HepG2 (cell line): Measurements from ENCODE around the gene HES6. TPM values are rescaled to one million over a fixed set of nuclear protein-coding genes. Genes with fewer than 3 reads are reported as not detected.

Experiments used
- ATAC-seq: fragments of 200-7000 bp; cut with Tn5 transposase; 3 replicates; pipeline ENCODE4 v1.9.1; 2020; ENCODE audit warnings: mild to moderate bottlenecking, moderate library complexity
- BruUV-seq: library from RNA; stranded (reverse); fragments of 400-500 nt; replicated peaks from 2 replicates; lab custom pipeline; 2021; lab: Mats Ljungman, UMichigan
- CTCF ChIA-PET: fragments of 300-600 bp; formaldehyde crosslinking; extraction: SDS; loops from one replicate; lab custom pipeline; 2021; ENCODE audit warnings: low total read pairs, inconsistent platforms, low intra/inter-chr PET ratio; lab: Yijun Ruan, JAX
- POLR2A ChIA-PET: fragments of 350-600 bp; sonication (Branson Sonifier 250); formaldehyde crosslinking; loops from one replicate; lab custom pipeline; 2020; ENCODE audit warnings: antibody characterized with exemption, inconsistent platforms; lab: Yijun Ruan, JAX
- DNase-seq: peaks from one replicate; pipeline ENCODE4 v3.0.0-alpha.2; 2015; ENCODE audit warnings: low spot score
- FAIRE-seq: peaks from 3 replicates; lab custom pipeline; 2011; peaks lifted over from hg19 to GRCh38; lab: Jason Lieb, UNC
- H2AFZ ChIP-seq: one replicate; pipeline ENCODE4 v1.6.1; 2011; ENCODE audit warnings: low read length, inconsistent platforms
- H3K27ac ChIP-seq: fragments of 300-600 bp; 3 replicates; pipeline ENCODE4 v1.8.0; 2011; ENCODE audit warnings: mixed run types, mild to moderate bottlenecking, mixed read lengths, low read length, inconsistent platforms; ENCODE audit not compliant: insufficient read depth; ENCODE audit errors: extremely low read length
- H3K27me3 ChIP-seq, 2 experiments: fragments of 200-600 bp in 1 of 2; 2 replicates in 1 of 2; 3 replicates in 1 of 2; pipeline versions ENCODE4 v1.6.0 to v1.8.0; 2011; ENCODE audit warnings: low read length in 2 of 2, mild to moderate bottlenecking in 2 of 2, moderate library complexity in 2 of 2, inconsistent platforms in 1 of 2; ENCODE audit not compliant: insufficient read depth in 2 of 2, control insufficient read depth in 1 of 2
- H3K36me3 ChIP-seq, 2 experiments: fragments of 200-600 bp in 1 of 2; replicated peaks in 1 of 2; 2 replicates in 1 of 2; 3 replicates in 1 of 2; pipeline versions ENCODE4 v1.5.1 to v1.8.0; 2011; ENCODE audit warnings: low read length in 2 of 2, inconsistent platforms in 1 of 2; ENCODE audit not compliant: insufficient read depth in 2 of 2, control insufficient read depth in 1 of 2
- H3K4me1 ChIP-seq: 2 replicates; pipeline ENCODE4 v1.5.1; 2012; ENCODE audit warnings: low read length, inconsistent platforms; ENCODE audit not compliant: insufficient read depth
- H3K4me2 ChIP-seq: 2 replicates; pipeline ENCODE4 v1.6.0; 2011; ENCODE audit warnings: low read depth, low read length, inconsistent platforms
- H3K4me3 ChIP-seq, 3 experiments: fragments of 200-600 bp in 1 of 3; sonication (generic), shearing (Covaris generic) in 1 of 3; replicated peaks in 1 of 3; 2 replicates each; pipeline ENCODE4 v1.5.1; 2011 to 2016; ENCODE audit warnings: low read length in 3 of 3, inconsistent platforms in 2 of 3, low read depth in 2 of 3, mild to moderate bottlenecking in 2 of 3, control low read depth in 1 of 3, mixed read lengths in 1 of 3; ENCODE audit not compliant: insufficient read depth in 1 of 3
- H3K79me2 ChIP-seq: one replicate; pipeline ENCODE4 v1.6.1; 2011; ENCODE audit warnings: low read length, inconsistent platforms; ENCODE audit not compliant: insufficient read depth
- H3K9ac ChIP-seq: 2 replicates; pipeline ENCODE4 v1.6.0; 2011; ENCODE audit warnings: mild to moderate bottlenecking, low read depth, low read length, inconsistent platforms; ENCODE audit not compliant: insufficient read depth
- H3K9me3 ChIP-seq: 2 replicates; pipeline ENCODE4 v1.5.1; 2012; ENCODE audit warnings: mild to moderate bottlenecking, low read length
- H4K20me1 ChIP-seq: 2 replicates; pipeline ENCODE4 v1.6.0; 2011; ENCODE audit warnings: inconsistent platforms, mild to moderate bottlenecking, low read length, moderate library complexity; ENCODE audit not compliant: insufficient read depth
- CENPT ChIP-seq: sonication (generic); formaldehyde crosslinking; IDR thresholded peaks from 2 replicates; pipeline ENCODE4 v1.8.0; 2022; ENCODE audit warnings: low read depth, mild to moderate bottlenecking, moderate library complexity, missing genetic modification reagents
- HES4 ChIP-seq: sonication (generic); formaldehyde crosslinking; IDR thresholded peaks from 2 replicates; pipeline ENCODE4 v1.9.0; 2021; ENCODE audit warnings: mild to moderate bottlenecking, missing genetic modification reagents, borderline replicate concordance
- HNRNPK ChIP-seq: fragments of 200-400 bp; formaldehyde crosslinking; IDR thresholded peaks from 2 replicates; pipeline ENCODE4 v1.6.1; 2018; ENCODE audit warnings: low read length, low read depth, moderate library complexity, mild to moderate bottlenecking; ENCODE audit not compliant: poor library complexity, severe bottlenecking
- ISX ChIP-seq: sonication (generic); formaldehyde crosslinking; conservative IDR thresholded peaks from 2 replicates; pipeline ENCODE4 v1.5.0; 2020; ENCODE audit warnings: missing genetic modification reagents
- PCBP1 ChIP-seq: fragments of 200-400 bp; formaldehyde crosslinking; IDR thresholded peaks from 2 replicates; pipeline ENCODE4 v1.6.1; 2017; ENCODE audit warnings: mild to moderate bottlenecking, low read depth, low read length, borderline replicate concordance
- RBM22 ChIP-seq: fragments of 200-400 bp; formaldehyde crosslinking; optimal IDR thresholded peaks from 2 replicates; pipeline ENCODE3; 2017; ENCODE audit warnings: mild to moderate bottlenecking, low read length, moderate library complexity
- SOX5 ChIP-seq: IDR thresholded peaks from 2 replicates; pipeline ENCODE4 v1.6.1; 2016; ENCODE audit warnings: borderline replicate concordance
- ZBTB20 ChIP-seq: sonication (generic); formaldehyde crosslinking; IDR thresholded peaks from 2 replicates; pipeline ENCODE4 v1.8.1; 2023; ENCODE audit warnings: missing genetic modification reagents, low read depth, mild to moderate bottlenecking, borderline replicate concordance
- ZBTB38 ChIP-seq: sonication (generic); formaldehyde crosslinking; IDR thresholded peaks from 2 replicates; pipeline ENCODE4 v1.5.1; 2020; ENCODE audit warnings: mild to moderate bottlenecking, missing genetic modification reagents
- ZNF562 ChIP-seq: sonication (generic); formaldehyde crosslinking; IDR thresholded peaks from 2 replicates; pipeline ENCODE4 v1.8.0; 2022; ENCODE audit warnings: missing genetic modification reagents, borderline replicate concordance
- ZNF781 ChIP-seq: sonication (generic); formaldehyde crosslinking; IDR thresholded peaks from 2 replicates; pipeline ENCODE4 v1.5.1; 2020; ENCODE audit warnings: borderline replicate concordance, mild to moderate bottlenecking, missing genetic modification reagents; ENCODE audit errors: not compliant biosample characterization
- WGBS: methylation state at CpG from one replicate; pipeline ENCODE4 v1.1.6; 2017; ENCODE audit warnings: low lambda C conversion rate; 5-methylcytosine and 5-hydroxymethylcytosine counted together
- in situ Hi-C: cut with HindIII; loops from 2 replicates; pipeline ENCODE4 v1.10.0; 2017; ENCODE audit warnings: low pct_unique_long_range_greater_than_20kb; ENCODE audit not compliant: extremely low pct_ligation_motif_present
- intact Hi-C: fragments of 100-400 bp; cut with micrococcal nuclease; formaldehyde crosslinking; loops from one replicate; pipeline ENCODE4 v1.10.0; 2022; ENCODE audit not compliant: unreplicated experiment
- polyA plus RNA-seq, 8 experiments: library from polyadenylated mRNA; depleted of rRNA in 3 of 8; stranded (reverse) in 7 of 8; unstranded in 1 of 8; fragments of >200 nt; fragmentation: Illumina TruSeq in 4 of 8; extraction: Trizol in 4 of 8; gene quantifications; 2 replicates each; pipeline versions ENCODE4 v1.2.1 to v1.2.3, GENCODE V29; 2011 to 2016; ENCODE audit warnings: low read depth in 4 of 8, missing spikeins in 1 of 8, mixed read lengths in 1 of 8; ENCODE audit not compliant: insufficient read depth in 1 of 8
- total RNA-seq, 5 experiments: library from RNA; depleted of rRNA; stranded (reverse); fragments of >200 nt; fragmentation: Illumina TruSeq; extraction: Trizol; gene quantifications; 2 replicates each; pipeline ENCODE4 v1.2.3, GENCODE V29; 2016; ENCODE audit warnings: low read depth in 1 of 5
- TF ChIP-seq, protein P1 (sequence below): sonication (generic); formaldehyde crosslinking; conservative IDR thresholded peaks from 2 replicates; pipeline ENCODE4 v1.5.0; 2020; ENCODE audit warnings: missing genetic modification reagents
- TF ChIP-seq, protein P2 (sequence below): sonication (generic); formaldehyde crosslinking; IDR thresholded peaks from 2 replicates; pipeline ENCODE4 v1.5.1; 2020; ENCODE audit warnings: mild to moderate bottlenecking, missing genetic modification reagents, borderline replicate concordance
- TF ChIP-seq, protein P3 (sequence below): sonication (generic); formaldehyde crosslinking; conservative IDR thresholded peaks from 2 replicates; pipeline ENCODE4 v1.4.0; 2020; ENCODE audit warnings: missing genetic modification reagents
- TF ChIP-seq, protein P4 (sequence below): IDR thresholded peaks from 2 replicates; pipeline ENCODE4 v1.6.1; 2016; ENCODE audit warnings: low read depth, borderline replicate concordance

Gene HES6
- total and polyA plus RNA-seq, 2 of the 13 experiments (the other 11 are each of a cell fraction or from before 2014, with no cell fraction given), result 19.5 to 82.8 TPM

DNA sequence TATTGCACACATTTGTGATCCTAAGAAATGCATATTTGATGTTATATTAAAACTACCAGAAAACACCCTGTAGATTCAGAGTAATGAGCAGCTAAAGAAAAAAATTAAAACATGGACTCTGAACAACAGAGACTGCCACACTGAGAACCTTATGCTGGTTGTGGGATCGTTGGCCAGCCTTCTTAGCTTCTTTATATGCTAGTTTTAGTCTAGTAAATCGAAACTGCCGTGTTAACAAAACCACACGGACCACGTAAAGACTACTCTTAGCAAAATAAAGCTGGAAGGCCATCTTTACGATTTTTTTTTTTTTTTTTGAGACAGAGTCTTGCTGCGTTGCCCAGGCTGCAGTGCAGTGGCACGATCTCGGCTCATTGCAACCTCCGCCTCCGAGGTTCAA is 25.8 kb upstream of the HES6 start (continued):
- TF ChIP-seq, protein P1, sequence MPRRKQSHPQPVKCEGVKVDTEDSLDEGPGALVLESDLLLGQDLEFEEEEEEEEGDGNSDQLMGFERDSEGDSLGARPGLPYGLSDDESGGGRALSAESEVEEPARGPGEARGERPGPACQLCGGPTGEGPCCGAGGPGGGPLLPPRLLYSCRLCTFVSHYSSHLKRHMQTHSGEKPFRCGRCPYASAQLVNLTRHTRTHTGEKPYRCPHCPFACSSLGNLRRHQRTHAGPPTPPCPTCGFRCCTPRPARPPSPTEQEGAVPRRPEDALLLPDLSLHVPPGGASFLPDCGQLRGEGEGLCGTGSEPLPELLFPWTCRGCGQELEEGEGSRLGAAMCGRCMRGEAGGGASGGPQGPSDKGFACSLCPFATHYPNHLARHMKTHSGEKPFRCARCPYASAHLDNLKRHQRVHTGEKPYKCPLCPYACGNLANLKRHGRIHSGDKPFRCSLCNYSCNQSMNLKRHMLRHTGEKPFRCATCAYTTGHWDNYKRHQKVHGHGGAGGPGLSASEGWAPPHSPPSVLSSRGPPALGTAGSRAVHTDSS (CRISPR knock-in tag), result no peak
- TF ChIP-seq ZBTB38 (CRISPR knock-in tag) (no peak), ISX (CRISPR knock-in tag) (no peak), ZNF562 (CRISPR knock-in tag) (no peak)

DNA sequence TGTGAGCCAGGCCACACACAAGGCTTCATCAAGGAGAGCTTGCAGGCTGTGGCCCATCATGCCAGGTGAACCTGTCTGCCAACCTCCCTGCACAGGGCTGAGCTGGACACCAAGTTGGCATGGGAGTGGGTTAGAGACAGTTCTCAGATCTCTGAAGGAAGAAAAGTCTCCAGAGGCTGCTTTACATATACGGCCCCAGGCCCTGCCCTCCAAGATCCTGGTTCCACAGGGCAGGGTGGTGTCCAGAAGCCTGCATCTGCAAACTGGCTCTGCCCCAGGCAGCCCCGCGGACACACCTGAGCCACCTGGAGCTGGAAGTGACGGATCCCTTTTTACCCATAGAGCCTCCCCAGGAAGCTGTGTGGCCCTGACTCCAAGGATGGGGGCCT is 24.2 kb upstream of the HES6 start:
- Histone ChIP-seq H3K27ac (peak overlapping the region; percentile 88), H3K4me3 (no peak overlapping the region), H3K4me1 (peaks cover 46% of the 10 kb centered on the region), H4K20me1 (no peaks in the 10 kb centered on the region), H3K9ac (no peak overlapping the region), H3K79me2 (no peaks in the 10 kb centered on the region), H3K4me2 (no peak overlapping the region), H3K9me3 (no peaks in the 10 kb centered on the region), H2AFZ (no peak overlapping the region), H3K36me3 (peaks cover 14 to 74% of the 10 kb centered on the region in 2 experiments), H3K27me3 (no peaks in the 10 kb centered on the region)
- in situ Hi-C loops, result loop anchor here (10.0 kb wide), 1 partner anchor 409 kb away; the partner anchor contains the start of gene RAMP1
- CTCF ChIA-PET, result interaction anchor here (0.6 to 2.2 kb wide), 3 partner anchors 20 to 104 kb away, joined by 3 to 6 read pairs (median 4); partner anchors contain the start of gene PER2
- peak; percentile 5 for ATAC-seq
- POLR2A ChIA-PET, result interaction anchor here (1.2 to 3.1 kb wide), 7 partner anchors 11 to 406 kb away, joined by 4 to 44 read pairs (median 9); partner anchors contain the start of genes HES6 and PER2
- WGBS, result 83% methylated on average over 1 of the region's 4 CpGs
- BruUV-seq, result no TSS peak
- FAIRE-seq, result no peak
- intact Hi-C loops, result no loop called here
- no peak for DNase-seq
- TF ChIP-seq, protein P2, sequence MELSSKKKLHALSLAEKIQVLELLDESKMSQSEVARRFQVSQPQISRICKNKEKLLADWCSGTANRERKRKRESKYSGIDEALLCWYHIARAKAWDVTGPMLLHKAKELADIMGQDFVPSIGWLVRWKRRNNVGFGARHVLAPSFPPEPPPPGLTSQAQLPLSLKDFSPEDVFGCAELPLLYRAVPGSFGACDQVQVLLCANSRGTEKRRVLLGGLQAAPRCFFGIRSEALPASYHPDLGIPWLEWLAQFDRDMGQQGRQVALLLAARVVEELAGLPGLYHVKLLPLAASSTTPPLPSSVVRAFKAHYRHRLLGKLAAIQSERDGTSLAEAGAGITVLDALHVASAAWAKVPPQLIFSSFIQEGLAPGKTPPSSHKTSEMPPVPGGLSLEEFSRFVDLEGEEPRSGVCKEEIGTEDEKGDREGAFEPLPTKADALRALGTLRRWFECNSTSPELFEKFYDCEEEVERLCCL (CRISPR knock-in tag), result no peak
- TF ChIP-seq, protein P3, sequence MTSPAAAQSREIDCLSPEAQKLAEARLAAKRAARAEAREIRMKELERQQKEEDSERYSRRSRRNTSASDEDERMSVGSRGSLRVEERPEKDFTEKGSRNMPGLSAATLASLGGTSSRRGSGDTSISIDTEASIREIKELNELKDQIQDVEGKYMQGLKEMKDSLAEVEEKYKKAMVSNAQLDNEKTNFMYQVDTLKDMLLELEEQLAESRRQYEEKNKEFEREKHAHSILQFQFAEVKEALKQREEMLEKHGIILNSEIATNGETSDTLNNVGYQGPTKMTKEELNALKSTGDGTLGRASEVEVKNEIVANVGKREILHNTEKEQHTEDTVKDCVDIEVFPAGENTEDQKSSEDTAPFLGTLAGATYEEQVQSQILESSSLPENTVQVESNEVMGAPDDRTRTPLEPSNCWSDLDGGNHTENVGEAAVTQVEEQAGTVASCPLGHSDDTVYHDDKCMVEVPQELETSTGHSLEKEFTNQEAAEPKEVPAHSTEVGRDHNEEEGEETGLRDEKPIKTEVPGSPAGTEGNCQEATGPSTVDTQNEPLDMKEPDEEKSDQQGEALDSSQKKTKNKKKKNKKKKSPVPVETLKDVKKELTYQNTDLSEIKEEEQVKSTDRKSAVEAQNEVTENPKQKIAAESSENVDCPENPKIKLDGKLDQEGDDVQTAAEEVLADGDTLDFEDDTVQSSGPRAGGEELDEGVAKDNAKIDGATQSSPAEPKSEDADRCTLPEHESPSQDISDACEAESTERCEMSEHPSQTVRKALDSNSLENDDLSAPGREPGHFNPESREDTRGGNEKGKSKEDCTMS (CRISPR knock-in tag), result no peak
- TF ChIP-seq SOX5 (CRISPR knock-in tag), result no peak
- TF ChIP-seq RBM22, result peak; percentile 52
- 0 out of 2 replicates have a peak, but pooled peaks have one; percentile 51 for TF ChIP-seq PCBP1
- TF ChIP-seq CENPT (CRISPR knock-in tag), result no peak
- TF ChIP-seq, protein P4, sequence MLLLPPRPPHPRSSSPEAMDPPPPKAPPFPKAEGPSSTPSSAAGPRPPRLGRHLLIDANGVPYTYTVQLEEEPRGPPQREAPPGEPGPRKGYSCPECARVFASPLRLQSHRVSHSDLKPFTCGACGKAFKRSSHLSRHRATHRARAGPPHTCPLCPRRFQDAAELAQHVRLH (CRISPR knock-in tag), result no peak
- TF ChIP-seq ZBTB20 (CRISPR knock-in tag), result 0 out of 2 replicates have a peak, but pooled peaks have one; percentile 2
- TF ChIP-seq HES4 (CRISPR knock-in tag), result no peak
- TF ChIP-seq HNRNPK, result peak; percentile 7
- TF ChIP-seq ZNF781 (CRISPR knock-in tag), result peak; percentile 8
